A549 treated with CpdA at 1 μM for 4 hours (cell line): ENCODE measurements around the gene SYCP1. TPM values are rescaled to one million over a fixed set of nuclear protein-coding genes. Genes with fewer than 3 reads are reported as not detected.

Experiments
- total RNA-seq: library from RNA; stranded (reverse); fragments of 200-300 nt; extraction: Qiagen RNA extraction; gene quantifications from 5 replicates; pipeline ENCODE4 v1.2.3, GENCODE V29; 2022; ENCODE audit warnings: low read depth

The SYCP1 gene, protein sequence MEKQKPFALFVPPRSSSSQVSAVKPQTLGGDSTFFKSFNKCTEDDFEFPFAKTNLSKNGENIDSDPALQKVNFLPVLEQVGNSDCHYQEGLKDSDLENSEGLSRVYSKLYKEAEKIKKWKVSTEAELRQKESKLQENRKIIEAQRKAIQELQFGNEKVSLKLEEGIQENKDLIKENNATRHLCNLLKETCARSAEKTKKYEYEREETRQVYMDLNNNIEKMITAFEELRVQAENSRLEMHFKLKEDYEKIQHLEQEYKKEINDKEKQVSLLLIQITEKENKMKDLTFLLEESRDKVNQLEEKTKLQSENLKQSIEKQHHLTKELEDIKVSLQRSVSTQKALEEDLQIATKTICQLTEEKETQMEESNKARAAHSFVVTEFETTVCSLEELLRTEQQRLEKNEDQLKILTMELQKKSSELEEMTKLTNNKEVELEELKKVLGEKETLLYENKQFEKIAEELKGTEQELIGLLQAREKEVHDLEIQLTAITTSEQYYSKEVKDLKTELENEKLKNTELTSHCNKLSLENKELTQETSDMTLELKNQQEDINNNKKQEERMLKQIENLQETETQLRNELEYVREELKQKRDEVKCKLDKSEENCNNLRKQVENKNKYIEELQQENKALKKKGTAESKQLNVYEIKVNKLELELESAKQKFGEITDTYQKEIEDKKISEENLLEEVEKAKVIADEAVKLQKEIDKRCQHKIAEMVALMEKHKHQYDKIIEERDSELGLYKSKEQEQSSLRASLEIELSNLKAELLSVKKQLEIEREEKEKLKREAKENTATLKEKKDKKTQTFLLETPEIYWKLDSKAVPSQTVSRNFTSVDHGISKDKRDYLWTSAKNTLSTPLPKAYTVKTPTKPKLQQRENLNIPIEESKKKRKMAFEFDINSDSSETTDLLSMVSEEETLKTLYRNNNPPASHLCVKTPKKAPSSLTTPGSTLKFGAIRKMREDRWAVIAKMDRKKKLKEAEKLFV
- total RNA-seq = not detected in 5 replicates

DNA sequence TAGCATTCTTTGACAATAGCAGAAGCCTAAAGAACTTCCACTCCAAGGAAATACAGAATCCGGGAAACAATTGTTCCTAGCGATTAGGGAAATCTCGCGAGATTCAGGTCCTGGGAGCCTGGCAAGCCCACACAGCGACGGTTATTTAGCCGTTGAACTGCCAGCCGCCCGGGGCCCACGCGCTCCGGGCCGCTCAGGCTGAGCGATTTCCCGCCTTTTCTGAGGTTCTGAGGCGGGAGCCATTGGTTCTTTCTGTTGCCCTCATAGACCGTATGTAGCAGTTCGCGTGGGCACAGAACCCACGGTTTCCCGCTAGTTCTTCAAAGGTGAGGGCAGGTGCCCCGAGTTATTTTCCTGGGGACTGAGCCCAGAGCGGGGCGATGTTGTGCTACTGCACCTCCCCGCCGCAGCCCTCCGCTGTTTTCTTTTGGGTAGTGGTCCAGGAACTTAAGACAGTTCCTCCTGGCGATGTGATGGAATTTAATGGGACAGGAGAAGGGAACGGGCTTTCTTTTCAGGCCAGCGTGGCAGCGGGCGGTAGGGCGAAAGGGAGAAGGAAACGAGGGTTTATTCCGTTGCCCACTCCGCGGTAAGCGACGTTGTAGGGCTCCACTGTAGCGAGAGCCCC, at the start of gene SYCP1:
SYCP1 (plus strand) TSS at position 171 of the 628 bp plus-strand sequence. CDS start 602 bp downstream, outside the sequence.

DNA sequence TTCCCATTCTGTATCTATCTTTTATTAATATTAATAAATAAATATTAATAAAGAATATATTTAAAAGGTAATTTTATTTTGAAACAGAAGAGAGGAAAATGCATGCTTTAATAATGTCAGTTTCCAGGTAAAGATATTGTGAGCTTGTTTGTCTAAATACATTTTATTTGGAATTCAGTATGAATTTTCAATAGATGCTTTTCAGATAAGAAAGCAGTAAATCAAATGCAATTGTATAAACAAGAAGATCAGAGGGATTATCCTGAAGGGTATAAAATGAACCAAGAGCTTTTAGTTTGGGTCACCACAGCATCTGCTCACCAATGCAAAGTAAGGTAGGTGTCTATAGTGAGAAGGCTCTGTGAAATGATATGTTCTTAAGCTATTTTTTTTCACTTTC, 174.9 kb downstream of the SYCP1 start, which contains the start of gene TSHB:
TSHB (plus strand) TSS at position 301 of the 400 bp plus-strand sequence. CDS start 3,537 bp downstream, outside the sequence.

Other genes with a start within 250 kb of the SYCP1 start
- 0.29 to 0.93 TPM (median 0.45 TPM) in 5 replicates for gene DENND2C, start 184.8 kb upstream of the SYCP1 start, total RNA-seq
- gene AMPD1, start 159.3 kb upstream of the SYCP1 start, total RNA-seq = not detected in 5 replicates
- gene NRAS, start 138.1 kb upstream of the SYCP1 start, total RNA-seq = 25.8 to 35.2 TPM (median 28.7 TPM) in 5 replicates
- 126 to 171 TPM (median 128 TPM) in 5 replicates for gene CSDE1, start 96.9 kb upstream of the SYCP1 start, total RNA-seq
- gene SIKE1, start 74.2 kb upstream of the SYCP1 start, total RNA-seq = 16.1 to 20.7 TPM (median 17.4 TPM) in 5 replicates
- gene TSHB, start 175.0 kb downstream of the SYCP1 start, total RNA-seq = not detected in 5 replicates
- gene TSPAN2, start 234.6 kb downstream of the SYCP1 start, total RNA-seq = 0.63 to 1.3 TPM (median 1.2 TPM) in 5 replicates